K562 (cell line): Measurements from ENCODE around the gene KPNA4. TPM values are rescaled to one million over a fixed set of nuclear protein-coding genes. Genes with fewer than 3 reads are reported as not detected.

Experiments
- ARID3B ChIP-seq: fragments of 250-450 bp; sonication (Bioruptor Pico); IDR thresholded peaks from 2 replicates; pipeline ENCODE4 v1.4.0; 2020; ENCODE audit warnings: borderline replicate concordance
- ATF7 ChIP-seq: fragments of 450-650 bp; IDR thresholded peaks from 2 replicates; pipeline ENCODE4 v1.7.1; 2014; ENCODE audit warnings: mild to moderate bottlenecking, moderate library complexity
- CEBPZ ChIP-seq: fragments of 150-350 bp; IDR thresholded peaks from 2 replicates; pipeline ENCODE4 v1.6.1; 2014; ENCODE audit warnings: low read depth, mild to moderate bottlenecking, low read length, borderline replicate concordance
- SMAD1 ChIP-seq: fragments of 150-350 bp; IDR thresholded peaks from 2 replicates; pipeline ENCODE4 v1.6.1; 2014; ENCODE audit warnings: low read length, low read depth; ENCODE audit not compliant: partially characterized antibody
- SNAPC5 ChIP-seq: fragments of 250-450 bp; sonication (Bioruptor Pico); IDR thresholded peaks from 2 replicates; pipeline ENCODE4 v1.8.0; 2021; ENCODE audit warnings: moderate library complexity, mild to moderate bottlenecking, inconsistent platforms
- TEAD2 ChIP-seq: fragments of 450-650 bp; IDR thresholded peaks from 2 replicates; pipeline ENCODE4 v1.6.1; 2016; ENCODE audit warnings: missing genetic modification characterization, control low read depth, missing compliant biosample characterization
- TOE1 ChIP-seq, 2 experiments: fragments of 450-650 bp in 1 of 2; sonication (generic) in 1 of 2; formaldehyde crosslinking in 1 of 2; IDR thresholded peaks; 2 replicates each; pipeline versions ENCODE4 v1.7.1 to v1.8.0; 2016 to 2022; ENCODE audit warnings: borderline replicate concordance in 2 of 2, mild to moderate bottlenecking in 2 of 2, antibody characterized with exemption in 1 of 2, inconsistent platforms in 1 of 2, low read depth in 1 of 2, missing genetic modification reagents in 1 of 2, moderate library complexity in 1 of 2
- ZBTB33 ChIP-seq: sonication (generic); formaldehyde crosslinking; IDR thresholded peaks from 2 replicates; pipeline ENCODE4 v1.8.1; 2023; ENCODE audit warnings: mild to moderate bottlenecking, missing genetic modification reagents
- ZNF224 ChIP-seq: sonication (generic); formaldehyde crosslinking; IDR thresholded peaks from 2 replicates; pipeline ENCODE4 v1.8.0; 2022; ENCODE audit warnings: mild to moderate bottlenecking, missing genetic modification reagents
- ZNF584 ChIP-seq: fragments of 200-800 bp; sonication (Bioruptor generic); IDR thresholded peaks from 2 replicates; pipeline ENCODE4 v1.6.1; 2016; ENCODE audit warnings: low read depth, mild to moderate bottlenecking, missing genetic modification characterization, missing compliant biosample characterization
- ZNF740 ChIP-seq, 3 experiments: fragments of 200-800 bp in 1 of 3; sonication (Bioruptor generic) in 1 of 3; sonication (generic) in 1 of 3; formaldehyde crosslinking in 1 of 3; IDR thresholded peaks; 2 replicates each; pipeline versions ENCODE4 v1.6.1 to v1.8.0; 2016 to 2022; ENCODE audit warnings: mild to moderate bottlenecking in 2 of 3, missing compliant biosample characterization in 2 of 3, missing genetic modification characterization in 2 of 3, missing genetic modification reagents in 1 of 3
- polyA plus RNA-seq, 8 experiments: library from polyadenylated mRNA; depleted of rRNA in 4 of 8; stranded (reverse) in 5 of 8; unstranded in 3 of 8; fragments of >200 nt; fragmentation: Nextera tagmentation in 2 of 8; fragmentation: Illumina TruSeq in 1 of 8; extraction: Ambion mirVana in 2 of 8; extraction: Trizol in 1 of 8; gene quantifications; 2 replicates each; pipeline versions ENCODE4 v1.2.1 to v1.2.3, GENCODE V29; 2011 to 2014; ENCODE audit warnings: inconsistent platforms in 1 of 8, missing spikeins in 1 of 8
- total RNA-seq, 7 experiments: library from RNA; depleted of rRNA in 6 of 7; stranded (reverse); fragments of >200 nt in 6 of 7; fragmentation: Illumina TruSeq in 2 of 7; extraction: Trizol in 2 of 7; gene quantifications; 2 replicates each; pipeline versions ENCODE4 v1.2.1 to v1.2.3, GENCODE V29; 2011 to 2021; ENCODE audit warnings: low replicate concordance in 1 of 7

Gene KPNA4
- total and polyA plus RNA-seq, 9 of the 15 experiments (the other 6 are each of a cell fraction or from before 2014, with no cell fraction given), result 13.9 to 66.6 (median 34.5) TPM

- TF ChIP-seq ATF7 (no peak), TOE1 (IDR thresholded peaks at IDR 0.05; ENCODE audit: borderline replicate concordance) (no peak), TOE1 (CRISPR knock-in tag; IDR thresholded peaks at IDR 0.05; ENCODE audit: borderline replicate concordance, low read depth) (no peak), ZNF584 (0 out of 2 replicates have a peak, but pooled peaks have one; percentile 13), SMAD1 (no peak), ZNF224 (CRISPR knock-in tag) (no peak), CEBPZ (no peak), ARID3B (CRISPR knock-in tag) (no peak), ZBTB33 (no peak), ZNF740 (CRISPR knock-in tag; IDR thresholded peaks at IDR 0.05) (peak; percentile 61; the same call in 1 of the 2 replicates), ZNF740 (tag; IDR thresholded peaks at IDR 0.05) (no peak), TEAD2 (tag) (0 out of 2 replicates have a peak, but pooled peaks have one; percentile 17), SNAPC5 (CRISPR knock-in tag) (no peak)
Measured at GRCh38 chr3:160450846-160451245, 114.5 kb downstream of the KPNA4 start (continued).
